22Rv1 (cell line): Measurements from ENCODE around the gene YBX1.

Experiments
- H3K27ac ChIP-seq: fragments of 450-650 bp; 2 replicates; pipeline ENCODE4 v1.5.1; 2017
- ZFX ChIP-seq: fragments of 450-650 bp; IDR thresholded peaks from 2 replicates; pipeline ENCODE4 v1.6.1; 2017; ENCODE audit warnings: antibody characterized with exemption, borderline replicate concordance
- TF ChIP-seq, protein P1 (sequence below): fragments of 450-650 bp; IDR thresholded peaks from 2 replicates; pipeline ENCODE4 v1.5.1; 2017; ENCODE audit warnings: mild to moderate bottlenecking

YBX1 gene

GRCh38 chr1:42730988-42731387 is 48.8 kb downstream of the YBX1 start:
- TF ChIP-seq ZFX = no peak
- TF ChIP-seq, protein P1, sequence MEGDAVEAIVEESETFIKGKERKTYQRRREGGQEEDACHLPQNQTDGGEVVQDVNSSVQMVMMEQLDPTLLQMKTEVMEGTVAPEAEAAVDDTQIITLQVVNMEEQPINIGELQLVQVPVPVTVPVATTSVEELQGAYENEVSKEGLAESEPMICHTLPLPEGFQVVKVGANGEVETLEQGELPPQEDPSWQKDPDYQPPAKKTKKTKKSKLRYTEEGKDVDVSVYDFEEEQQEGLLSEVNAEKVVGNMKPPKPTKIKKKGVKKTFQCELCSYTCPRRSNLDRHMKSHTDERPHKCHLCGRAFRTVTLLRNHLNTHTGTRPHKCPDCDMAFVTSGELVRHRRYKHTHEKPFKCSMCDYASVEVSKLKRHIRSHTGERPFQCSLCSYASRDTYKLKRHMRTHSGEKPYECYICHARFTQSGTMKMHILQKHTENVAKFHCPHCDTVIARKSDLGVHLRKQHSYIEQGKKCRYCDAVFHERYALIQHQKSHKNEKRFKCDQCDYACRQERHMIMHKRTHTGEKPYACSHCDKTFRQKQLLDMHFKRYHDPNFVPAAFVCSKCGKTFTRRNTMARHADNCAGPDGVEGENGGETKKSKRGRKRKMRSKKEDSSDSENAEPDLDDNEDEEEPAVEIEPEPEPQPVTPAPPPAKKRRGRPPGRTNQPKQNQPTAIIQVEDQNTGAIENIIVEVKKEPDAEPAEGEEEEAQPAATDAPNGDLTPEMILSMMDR = peak; percentile 70
- H3K27ac ChIP-seq = no peak overlapping the region

DNA sequence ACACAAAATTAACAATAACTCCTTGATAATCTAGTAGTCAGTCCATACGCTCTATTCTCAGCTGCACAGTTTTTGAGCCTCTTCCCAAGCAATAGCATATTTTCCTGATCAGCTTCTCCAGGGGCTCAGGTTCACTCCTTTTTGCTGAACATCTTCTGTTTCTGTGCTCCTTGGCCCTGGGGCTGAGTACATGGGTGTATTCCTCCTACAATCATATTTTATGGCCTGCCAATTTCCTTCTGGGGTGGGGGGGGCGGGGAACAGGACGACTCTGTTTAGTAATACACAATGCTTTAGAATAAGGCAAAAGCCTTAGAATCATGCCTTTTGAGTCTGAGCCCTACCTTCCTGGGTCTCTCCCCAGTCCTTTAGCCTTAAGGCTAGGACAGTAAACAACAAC is 49.4 kb downstream of the YBX1 start:
- no peak for TF ChIP-seq ZFX
- TF ChIP-seq, protein P1 = no peak
- H3K27ac ChIP-seq = no peak overlapping the region

DNA sequence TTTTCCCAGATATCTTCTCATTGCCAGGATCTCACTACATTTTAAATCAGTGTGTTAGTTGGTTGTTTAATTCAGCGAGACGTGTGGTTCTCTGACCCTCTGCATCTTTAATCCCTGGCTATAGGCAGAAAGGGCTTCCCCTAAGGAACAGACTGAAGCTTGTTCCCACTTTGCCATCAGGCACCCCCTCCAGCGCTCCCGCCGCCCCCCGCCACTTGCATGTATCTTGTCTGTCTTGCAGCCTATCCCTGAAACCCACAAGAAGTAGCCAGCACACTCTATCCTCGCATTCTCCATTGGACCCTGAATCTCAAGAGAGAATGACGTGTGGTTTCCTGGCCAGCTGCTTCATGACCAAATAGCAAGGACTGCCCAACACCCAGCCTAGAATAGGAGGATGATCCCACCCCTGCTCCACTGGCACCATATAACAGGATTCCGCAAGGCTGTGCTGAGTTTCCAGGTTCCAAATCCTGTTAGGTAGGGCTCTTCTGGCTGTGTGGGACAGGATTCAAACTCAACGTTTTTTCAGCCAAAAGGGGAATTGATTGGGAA is 50.0 kb downstream of the YBX1 start:
- H3K27ac ChIP-seq = no peak overlapping the region
- no peak for TF ChIP-seq ZFX
- TF ChIP-seq, protein P1 = no peak

GRCh38 chr1:42733415-42734200 is 51.4 kb downstream of the YBX1 start:
- no peak overlapping the region for H3K27ac ChIP-seq
- TF ChIP-seq, protein P1 = no peak
- TF ChIP-seq ZFX = no peak

- TF ChIP-seq, protein P1 = no peak
- TF ChIP-seq ZFX = no peak
- H3K27ac ChIP-seq = no peak overlapping the region
Measured at GRCh38 chr1:42734201-42735035, 52.2 kb downstream of the YBX1 start.

DNA sequence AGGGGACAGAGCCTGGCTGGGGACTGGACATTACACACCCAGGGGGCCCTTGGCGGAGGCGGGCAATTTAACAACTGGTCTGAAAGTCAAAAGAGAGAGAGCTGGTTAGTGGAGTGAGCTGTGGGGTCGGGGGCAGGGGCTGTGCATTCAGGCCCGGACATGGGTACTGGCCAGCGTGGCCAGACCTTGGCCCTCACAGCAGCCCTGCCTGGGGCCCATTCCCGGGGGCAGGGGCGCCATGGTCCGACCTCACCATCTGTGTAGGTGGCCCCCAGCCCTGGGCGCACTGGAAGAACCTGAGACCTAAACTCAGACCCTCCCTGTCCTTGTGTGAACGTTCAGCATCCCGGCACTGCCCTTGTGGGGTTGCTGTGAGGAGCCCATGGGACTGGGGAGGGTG is 52.8 kb downstream of the YBX1 start:
- no peak for TF ChIP-seq ZFX
- TF ChIP-seq, protein P1 = no peak
- H3K27ac ChIP-seq = no peak overlapping the region
